ENCODE results near the gene TMCC2.

TMCC2 gene

DNA sequence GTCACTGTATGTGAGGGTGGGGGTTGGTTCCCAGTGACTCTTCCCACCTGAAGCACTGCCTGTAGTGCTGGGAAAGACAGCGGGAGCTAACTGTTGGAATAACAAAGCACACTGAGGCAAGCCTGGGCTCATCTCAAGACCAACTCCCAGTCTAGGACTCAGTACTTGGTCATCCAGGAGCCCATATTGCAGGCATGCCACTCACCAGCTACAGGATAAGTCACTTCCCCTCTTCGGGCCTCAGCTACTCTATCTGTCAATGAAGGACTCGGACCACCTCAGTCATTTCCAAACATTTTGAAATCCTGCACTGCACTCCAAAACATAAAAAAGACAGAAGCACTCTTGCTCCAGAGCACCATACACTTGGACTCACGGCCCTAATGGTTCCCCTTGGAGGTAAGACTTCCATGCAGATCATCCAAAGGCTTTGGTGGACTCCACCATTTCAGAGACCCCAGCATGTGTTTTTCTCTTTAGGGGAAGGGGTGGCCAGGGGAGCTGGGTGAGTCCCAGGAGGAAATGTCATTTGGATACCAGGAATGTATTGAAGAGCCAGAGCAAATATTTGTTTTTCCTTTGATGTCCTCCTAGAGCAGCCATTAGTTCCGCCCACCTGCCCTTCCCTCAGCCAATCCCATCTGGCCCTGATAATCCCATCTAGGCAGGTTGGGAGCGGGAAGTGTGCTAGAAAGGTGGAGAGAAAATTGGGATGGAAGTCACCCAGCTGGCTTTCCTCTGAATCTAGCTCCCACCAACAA is 90.7 kb downstream of the TMCC2 start:
- no peaks in the 10 kb centered on the region for H3K9me3 ChIP-seq (ENCODE audit: control insufficient read depth, low read depth, low read length)
- no peak overlapping the region for H3K27ac ChIP-seq (ENCODE audit: low read length)
- H3K4me3 ChIP-seq (ENCODE audit: low read length) = peak overlapping the region; percentile 2
- peaks cover 51% of the 10 kb centered on the region for H3K4me1 ChIP-seq (ENCODE audit: control insufficient read depth, low read depth, low read length)
- H3K27me3 ChIP-seq (ENCODE audit: control insufficient read depth, insufficient read depth, low read length) = peaks cover 7% of the 10 kb centered on the region
- no peak overlapping the region for H3K9ac ChIP-seq (ENCODE audit: low read length)
- H3K36me3 ChIP-seq (ENCODE audit: control insufficient read depth, low read depth, low read length) = no peaks in the 10 kb centered on the region

DNA sequence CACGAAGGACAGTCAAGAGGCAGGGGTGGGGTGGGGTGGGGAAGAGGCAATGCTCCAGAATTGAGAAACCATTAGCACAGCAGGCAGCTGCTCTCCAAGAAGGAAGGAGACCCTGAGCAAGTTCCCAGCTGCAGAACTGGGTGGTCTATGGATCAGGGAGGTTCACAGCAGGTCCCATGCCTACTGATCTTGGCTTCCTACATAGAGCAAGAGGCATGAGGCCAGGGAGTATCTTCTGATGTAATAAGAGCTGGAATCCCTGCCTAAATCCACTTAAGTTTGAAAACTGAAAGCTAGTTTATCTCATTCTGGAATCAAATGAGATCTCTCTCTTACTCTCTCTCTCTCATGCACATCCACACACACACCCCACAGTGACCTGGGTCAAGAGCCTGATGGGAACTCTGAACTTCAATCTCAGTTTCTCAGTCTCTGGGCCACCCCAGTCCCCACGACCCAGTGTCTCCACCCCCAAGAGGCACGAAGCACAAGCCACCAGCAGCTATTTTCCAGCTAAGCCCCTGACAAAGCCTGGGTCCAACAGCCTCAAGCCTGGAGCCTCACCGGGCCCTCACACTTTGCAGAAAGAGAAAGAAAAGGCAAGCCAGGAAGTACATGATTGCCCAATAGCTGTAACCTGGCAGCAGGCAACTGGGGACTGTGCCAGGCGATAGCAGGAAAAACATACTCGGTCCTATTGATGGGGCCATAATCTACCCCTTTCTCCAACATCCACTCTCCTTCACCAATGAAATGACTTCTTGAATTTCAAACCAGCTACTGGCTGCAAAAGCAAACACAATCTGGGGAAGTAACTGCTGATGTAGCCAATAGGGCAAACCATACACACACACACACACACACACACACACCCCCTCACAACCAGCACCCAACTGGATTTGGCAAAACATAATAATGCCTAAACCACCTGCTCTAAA is 91.6 kb downstream of the TMCC2 start:
- H3K4me3 ChIP-seq (ENCODE audit: low read length) = peak overlapping the region; percentile 25
- no peaks in the 10 kb centered on the region for H3K9me3 ChIP-seq (ENCODE audit: control insufficient read depth, low read depth, low read length)
- no peak overlapping the region for H3K9ac ChIP-seq (ENCODE audit: low read length)
- peaks cover 44% of the 10 kb centered on the region for H3K4me1 ChIP-seq (ENCODE audit: control insufficient read depth, low read depth, low read length)
- H3K27ac ChIP-seq (ENCODE audit: low read length) = no peak overlapping the region
- H3K27me3 ChIP-seq (ENCODE audit: control insufficient read depth, insufficient read depth, low read length) = peaks cover 7% of the 10 kb centered on the region
- no peaks in the 10 kb centered on the region for H3K36me3 ChIP-seq (ENCODE audit: control insufficient read depth, low read depth, low read length)

DNA sequence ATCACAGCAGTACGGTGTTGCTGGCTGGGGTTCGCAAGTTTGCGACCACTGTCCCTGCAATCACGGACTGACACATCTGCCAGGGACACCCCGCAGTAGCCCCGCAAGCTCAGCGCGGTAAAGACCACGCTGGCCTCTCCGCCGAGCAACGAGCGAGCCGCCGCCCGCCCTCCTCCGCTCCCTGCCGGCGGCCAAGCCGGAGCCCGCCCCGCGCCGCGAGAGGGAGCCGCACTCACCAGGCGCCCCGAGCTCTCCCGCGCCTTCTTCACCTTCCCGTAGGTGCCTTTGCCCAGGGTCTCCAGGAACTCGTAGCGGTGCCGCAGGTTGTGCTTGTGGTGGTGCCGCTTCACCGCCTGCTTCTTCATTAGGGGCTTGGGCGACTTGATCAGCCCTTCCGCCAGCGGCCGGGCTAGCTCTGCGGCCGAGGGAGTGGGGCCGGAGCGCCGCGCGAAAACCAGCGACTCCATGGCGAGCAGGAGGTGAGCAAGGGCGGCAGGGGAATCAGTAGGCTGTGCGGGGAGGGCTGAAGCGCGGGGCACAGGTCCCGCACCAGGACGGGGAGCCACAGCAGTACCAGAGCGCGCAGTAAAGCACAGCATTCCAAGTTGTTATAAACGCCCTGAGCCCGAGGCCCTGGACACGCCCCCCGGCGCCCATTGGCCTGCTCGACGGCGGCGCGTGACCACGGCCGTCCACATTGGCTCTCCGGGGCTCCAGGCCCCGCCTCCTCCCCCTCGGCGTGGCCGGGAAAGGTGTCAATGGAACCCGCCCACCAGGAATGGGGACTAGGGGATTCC is 93.6 kb downstream of the TMCC2 start, which contains the start of gene NUAK2:
Gene NUAK2, minus strand, starts transcription at position 584 of the 797 bp plus-strand sequence. Its CDS starts 117 bp downstream, at position 467.
- H3K4me3 ChIP-seq (ENCODE audit: low read length) = peak within 1 kb of the TSS; percentile 96
- H3K4me1 ChIP-seq (ENCODE audit: control insufficient read depth, low read depth, low read length) = peaks cover 45% of the 10 kb centered on the region
- H3K9ac ChIP-seq (ENCODE audit: low read length) = peak within 1 kb of the TSS; percentile 59
- no peaks in the 10 kb centered on the region for H3K36me3 ChIP-seq (ENCODE audit: control insufficient read depth, low read depth, low read length)
- no peak within 1 kb of the TSS for H3K27ac ChIP-seq (ENCODE audit: low read length)
- H3K9me3 ChIP-seq (ENCODE audit: control insufficient read depth, low read depth, low read length) = no peaks in the 10 kb centered on the region
- H3K27me3 ChIP-seq (ENCODE audit: control insufficient read depth, insufficient read depth, low read length) = peaks cover 7% of the 10 kb centered on the region

DNA sequence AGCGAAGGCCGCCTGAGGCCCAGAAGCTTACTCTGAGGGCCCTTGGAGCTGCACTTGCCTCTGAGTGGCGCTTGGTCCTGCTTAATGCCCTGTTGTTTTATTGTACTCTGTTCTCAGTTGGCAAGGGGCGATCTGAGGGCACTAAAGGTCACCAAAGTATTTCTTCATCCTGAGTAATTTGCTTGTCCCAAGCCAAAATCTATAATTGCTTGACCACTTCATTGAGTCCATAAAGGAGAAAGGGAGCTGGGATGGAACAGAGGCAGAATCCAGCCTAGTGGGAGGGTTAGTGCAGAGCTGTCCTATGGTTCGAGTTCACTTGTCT is 94.2 kb downstream of the TMCC2 start:
- H3K27ac ChIP-seq (ENCODE audit: low read length) = no peak overlapping the region
- H3K9me3 ChIP-seq (ENCODE audit: control insufficient read depth, low read depth, low read length) = no peaks in the 10 kb centered on the region

More for the DNA sequence above, 94.2 kb downstream of the TMCC2 start:
- H3K36me3 ChIP-seq (ENCODE audit: control insufficient read depth, low read depth, low read length) = no peaks in the 10 kb centered on the region
- H3K27me3 ChIP-seq (ENCODE audit: control insufficient read depth, insufficient read depth, low read length) = peaks cover 7% of the 10 kb centered on the region
- H3K9ac ChIP-seq (ENCODE audit: low read length) = no peak overlapping the region
- H3K4me1 ChIP-seq (ENCODE audit: control insufficient read depth, low read depth, low read length) = peaks cover 41% of the 10 kb centered on the region
- no peak overlapping the region for H3K4me3 ChIP-seq (ENCODE audit: low read length)

Data from iPS-18a (cell line).